Mammary epithelial cell (primary cell): ENCODE measurements around the gene RIBC2.

ENCODE experiments used
- CTCF ChIP-seq, 2 donors: IDR thresholded peaks in 1 of 2; conservative IDR thresholded peaks in 1 of 2; 2 replicates each; pipeline ENCODE4 v1.5.1; 2011 to 2012; ENCODE audit warnings: inconsistent platforms in 2 of 2, low read length in 2 of 2, mild to moderate bottlenecking in 2 of 2, control low read depth in 1 of 2, low read depth in 1 of 2; ENCODE audit not compliant: insufficient read depth in 1 of 2; ENCODE audit errors: extremely low read depth in 1 of 2
- EZH2 ChIP-seq: IDR thresholded peaks from 2 replicates; pipeline ENCODE4 v1.6.1; 2012; ENCODE audit warnings: low read length, inconsistent platforms, borderline replicate concordance

- TF ChIP-seq CTCF (conservative IDR thresholded peaks at IDR 0.05 in 1 of 2, IDR thresholded peaks at IDR 0.05 in 1 of 2; ENCODE audit: extremely low read depth in 1 of 2, insufficient read depth in 1 of 2, low read depth in 1 of 2, low read length in 2 of 2) (no peak), EZH2 (no peak)
These were observed 4.7 kb downstream of the RIBC2 start for GRCh38 chr22:45418056-45418769.
